Osteoblast (primary cell): ENCODE measurements around the gene NR3C2. TPM values are rescaled to one million over a fixed set of nuclear protein-coding genes. Genes with fewer than 3 reads are reported as not detected.

Source experiments
- DNase-seq: peaks from one replicate; pipeline ENCODE4 v3.0.0; 2011; ENCODE audit warnings: low spot score, mixed read lengths; ENCODE audit not compliant: insufficient read length; ENCODE audit errors: missing footprints
- H2AFZ ChIP-seq: 2 replicates; pipeline ENCODE4 v1.6.0; 2011; ENCODE audit warnings: mild to moderate bottlenecking, low read length
- H3K27ac ChIP-seq: 2 replicates; pipeline ENCODE4 v1.5.1; 2011; ENCODE audit warnings: mild to moderate bottlenecking, low read depth, low read length, moderate library complexity
- H3K27me3 ChIP-seq: 2 replicates; pipeline ENCODE4 v1.6.0; 2012; ENCODE audit warnings: mild to moderate bottlenecking, control low read depth, inconsistent platforms, low read length, moderate library complexity; ENCODE audit not compliant: insufficient read depth
- H3K36me3 ChIP-seq: 2 replicates; pipeline ENCODE4 v1.5.1; 2011; ENCODE audit warnings: mild to moderate bottlenecking, low read length, control low read depth, moderate library complexity; ENCODE audit not compliant: insufficient read depth
- H3K4me1 ChIP-seq: 2 replicates; pipeline ENCODE4 v1.5.1; 2011; ENCODE audit warnings: mild to moderate bottlenecking, low read length, control low read depth, moderate library complexity; ENCODE audit not compliant: insufficient read depth
- H3K4me2 ChIP-seq: 2 replicates; pipeline ENCODE4 v1.6.0; 2011; ENCODE audit warnings: mild to moderate bottlenecking, low read length; ENCODE audit not compliant: insufficient read depth
- H3K4me3 ChIP-seq: fragments of 200-600 bp; sonication (generic); 3 replicates; pipeline ENCODE4 v1.5.1; 2012; ENCODE audit warnings: mild to moderate bottlenecking, low read length, inconsistent platforms; ENCODE audit not compliant: insufficient read depth
- H3K79me2 ChIP-seq: 2 replicates; pipeline ENCODE4 v1.6.0; 2012; ENCODE audit warnings: mild to moderate bottlenecking, low read length, control low read depth, inconsistent platforms; ENCODE audit not compliant: insufficient read depth
- H3K9me3 ChIP-seq: 2 replicates; pipeline ENCODE4 v1.5.1; 2011; ENCODE audit warnings: low read depth, low read length, control low read depth
- H4K20me1 ChIP-seq: 2 replicates; pipeline ENCODE4 v1.6.0; 2012; ENCODE audit warnings: mild to moderate bottlenecking, low read length, control low read depth; ENCODE audit not compliant: insufficient read depth
- total RNA-seq: library from RNA; depleted of rRNA; stranded (reverse); fragments of >200 nt; gene quantifications from 2 replicates; pipeline ENCODE4 v1.2.3, GENCODE V29; 2012
- TF ChIP-seq, protein P1 (sequence below): IDR thresholded peaks from 2 replicates; pipeline ENCODE4 v1.5.1; 2011; ENCODE audit warnings: mild to moderate bottlenecking, low read depth, low read length, moderate library complexity; ENCODE audit errors: extremely low read depth

Gene NR3C2
- total RNA-seq, 1 donor, result 0.72 TPM

DNA sequence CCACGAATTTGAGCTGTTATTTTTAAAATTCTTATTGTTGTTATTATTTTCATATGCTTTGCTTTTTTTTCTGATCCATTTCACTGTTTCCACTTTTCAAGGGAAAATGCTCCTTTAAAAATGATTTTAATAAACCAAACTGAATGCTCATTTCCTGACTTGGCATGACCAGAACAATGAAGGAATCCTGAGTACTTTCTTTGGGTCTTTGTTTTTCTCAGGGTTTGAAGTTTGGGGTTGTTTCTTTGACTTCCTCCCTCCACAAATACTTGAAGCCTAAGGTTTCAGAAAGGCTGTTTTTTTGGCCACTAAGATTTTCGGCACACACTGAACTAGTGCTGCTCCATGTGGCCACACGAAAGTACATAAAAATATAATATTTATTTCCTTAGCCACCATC, 171.0 kb downstream of the NR3C2 start:
- no peaks in the 10 kb centered on the region for H3K27me3 ChIP-seq
- no peaks in the 10 kb centered on the region for H3K4me1 ChIP-seq
- H3K9me3 ChIP-seq, result no peaks in the 10 kb centered on the region
- H4K20me1 ChIP-seq, result no peaks in the 10 kb centered on the region
- TF ChIP-seq, protein P1, sequence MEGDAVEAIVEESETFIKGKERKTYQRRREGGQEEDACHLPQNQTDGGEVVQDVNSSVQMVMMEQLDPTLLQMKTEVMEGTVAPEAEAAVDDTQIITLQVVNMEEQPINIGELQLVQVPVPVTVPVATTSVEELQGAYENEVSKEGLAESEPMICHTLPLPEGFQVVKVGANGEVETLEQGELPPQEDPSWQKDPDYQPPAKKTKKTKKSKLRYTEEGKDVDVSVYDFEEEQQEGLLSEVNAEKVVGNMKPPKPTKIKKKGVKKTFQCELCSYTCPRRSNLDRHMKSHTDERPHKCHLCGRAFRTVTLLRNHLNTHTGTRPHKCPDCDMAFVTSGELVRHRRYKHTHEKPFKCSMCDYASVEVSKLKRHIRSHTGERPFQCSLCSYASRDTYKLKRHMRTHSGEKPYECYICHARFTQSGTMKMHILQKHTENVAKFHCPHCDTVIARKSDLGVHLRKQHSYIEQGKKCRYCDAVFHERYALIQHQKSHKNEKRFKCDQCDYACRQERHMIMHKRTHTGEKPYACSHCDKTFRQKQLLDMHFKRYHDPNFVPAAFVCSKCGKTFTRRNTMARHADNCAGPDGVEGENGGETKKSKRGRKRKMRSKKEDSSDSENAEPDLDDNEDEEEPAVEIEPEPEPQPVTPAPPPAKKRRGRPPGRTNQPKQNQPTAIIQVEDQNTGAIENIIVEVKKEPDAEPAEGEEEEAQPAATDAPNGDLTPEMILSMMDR, result no peak
- H3K79me2 ChIP-seq, result no peaks in the 10 kb centered on the region
- peak; percentile 1 for DNase-seq
- no peak overlapping the region for H3K4me2 ChIP-seq
- H3K36me3 ChIP-seq, result no peaks in the 10 kb centered on the region
- H3K27ac ChIP-seq, result no peak overlapping the region
- H3K4me3 ChIP-seq, result no peak overlapping the region
- H2AFZ ChIP-seq, result no peak overlapping the region

- H4K20me1 ChIP-seq, result no peaks in the 10 kb centered on the region
- DNase-seq, result no peak
- no peaks in the 10 kb centered on the region for H3K79me2 ChIP-seq
- H2AFZ ChIP-seq, result no peak overlapping the region
- TF ChIP-seq, protein P1, result no peak
- no peaks in the 10 kb centered on the region for H3K4me1 ChIP-seq
- no peak overlapping the region for H3K4me2 ChIP-seq
- no peaks in the 10 kb centered on the region for H3K9me3 ChIP-seq
- no peak overlapping the region for H3K4me3 ChIP-seq
- no peak overlapping the region for H3K27ac ChIP-seq
- H3K27me3 ChIP-seq, result no peaks in the 10 kb centered on the region
- no peaks in the 10 kb centered on the region for H3K36me3 ChIP-seq
Observed at GRCh38 chr4:148270630-148271029, 171.6 kb downstream of the NR3C2 start.

GRCh38 chr4:148268835-148269234, 173.4 kb downstream of the NR3C2 start:
- no peaks in the 10 kb centered on the region for H3K36me3 ChIP-seq
- TF ChIP-seq, protein P1, result no peak
- H3K4me1 ChIP-seq, result no peaks in the 10 kb centered on the region
- H3K9me3 ChIP-seq, result no peaks in the 10 kb centered on the region
- no peak overlapping the region for H3K4me3 ChIP-seq
- H3K27me3 ChIP-seq, result no peaks in the 10 kb centered on the region
- H3K27ac ChIP-seq, result no peak overlapping the region
- no peak for DNase-seq
- H3K4me2 ChIP-seq, result no peak overlapping the region
- no peaks in the 10 kb centered on the region for H4K20me1 ChIP-seq
- H3K79me2 ChIP-seq, result no peaks in the 10 kb centered on the region
- H2AFZ ChIP-seq, result no peak overlapping the region

DNA sequence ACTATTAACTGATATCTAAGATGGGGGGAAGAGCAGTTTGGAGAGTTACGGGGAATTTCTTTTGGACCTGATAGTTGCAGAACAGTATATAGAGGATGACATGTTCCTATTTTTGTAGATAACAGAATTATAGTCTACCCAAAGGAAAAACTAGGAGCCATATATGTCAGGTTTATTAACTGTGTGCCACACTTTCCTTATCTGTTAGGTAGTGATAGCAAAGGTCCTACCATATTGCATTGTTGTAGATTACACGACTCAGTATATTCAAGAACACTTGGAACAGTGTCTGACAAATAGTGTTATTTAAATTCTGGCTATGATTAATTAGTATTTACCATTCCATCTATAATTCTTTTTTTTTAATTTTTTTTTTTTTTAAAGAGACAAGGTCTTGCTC, 175.3 kb downstream of the NR3C2 start:
- TF ChIP-seq, protein P1, result no peak
- H4K20me1 ChIP-seq, result no peaks in the 10 kb centered on the region
- no peak overlapping the region for H3K4me3 ChIP-seq
- no peak overlapping the region for H3K27ac ChIP-seq
- H3K36me3 ChIP-seq, result no peaks in the 10 kb centered on the region
- H3K27me3 ChIP-seq, result no peaks in the 10 kb centered on the region
- no peaks in the 10 kb centered on the region for H3K9me3 ChIP-seq
- DNase-seq, result no peak
- H3K79me2 ChIP-seq, result no peaks in the 10 kb centered on the region
- H2AFZ ChIP-seq, result no peak overlapping the region
- no peaks in the 10 kb centered on the region for H3K4me1 ChIP-seq
- H3K4me2 ChIP-seq, result no peak overlapping the region
